ENCODE results near the gene STK39. TPM values are rescaled to one million over a fixed set of nuclear protein-coding genes. Genes with fewer than 3 reads are reported as not detected.

STK39 gene
- total RNA-seq, 3 donors from 2014 or later = 36.4 to 57.5 (median 52.5) TPM

- Histone ChIP-seq H3K4me3 (no peak overlapping the region), H3K9me3 (no peaks in the 10 kb centered on the region), H3K4me1 (ENCODE audit: low read depth) (no peaks in the 10 kb centered on the region), H3K36me3 (ENCODE audit: low read depth) (no peaks in the 10 kb centered on the region)
- ATAC-seq (no peak), DNase-seq (no peak)
- TF ChIP-seq, protein P1, sequence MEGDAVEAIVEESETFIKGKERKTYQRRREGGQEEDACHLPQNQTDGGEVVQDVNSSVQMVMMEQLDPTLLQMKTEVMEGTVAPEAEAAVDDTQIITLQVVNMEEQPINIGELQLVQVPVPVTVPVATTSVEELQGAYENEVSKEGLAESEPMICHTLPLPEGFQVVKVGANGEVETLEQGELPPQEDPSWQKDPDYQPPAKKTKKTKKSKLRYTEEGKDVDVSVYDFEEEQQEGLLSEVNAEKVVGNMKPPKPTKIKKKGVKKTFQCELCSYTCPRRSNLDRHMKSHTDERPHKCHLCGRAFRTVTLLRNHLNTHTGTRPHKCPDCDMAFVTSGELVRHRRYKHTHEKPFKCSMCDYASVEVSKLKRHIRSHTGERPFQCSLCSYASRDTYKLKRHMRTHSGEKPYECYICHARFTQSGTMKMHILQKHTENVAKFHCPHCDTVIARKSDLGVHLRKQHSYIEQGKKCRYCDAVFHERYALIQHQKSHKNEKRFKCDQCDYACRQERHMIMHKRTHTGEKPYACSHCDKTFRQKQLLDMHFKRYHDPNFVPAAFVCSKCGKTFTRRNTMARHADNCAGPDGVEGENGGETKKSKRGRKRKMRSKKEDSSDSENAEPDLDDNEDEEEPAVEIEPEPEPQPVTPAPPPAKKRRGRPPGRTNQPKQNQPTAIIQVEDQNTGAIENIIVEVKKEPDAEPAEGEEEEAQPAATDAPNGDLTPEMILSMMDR (IDR thresholded peaks at IDR 0.05) = no peak
- intact Hi-C loops (cut with DNase I, micrococcal nuclease) = no loop called here
Measured at GRCh38 chr2:168030862-168031624, 216.4 kb downstream of the STK39 start.

DNA sequence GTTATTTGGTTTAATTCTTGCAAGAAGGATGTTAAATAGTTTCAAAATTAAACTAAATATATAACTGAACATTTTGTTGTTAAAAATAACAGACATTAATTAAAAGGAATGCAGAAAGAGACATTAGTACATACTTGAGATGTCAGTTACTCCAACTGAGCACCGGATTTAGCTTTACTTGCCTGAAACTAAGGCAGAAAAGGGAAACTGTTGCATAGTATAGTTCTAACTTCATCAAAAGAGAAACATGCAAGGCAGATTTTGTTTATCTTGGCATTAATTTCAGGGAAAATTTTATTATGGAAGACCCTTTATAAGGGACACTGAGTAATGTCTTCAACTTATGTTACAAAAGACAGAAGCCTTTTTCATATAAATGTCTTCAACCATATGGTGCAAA lies 218.3 kb downstream of the STK39 start:
- no peaks in the 10 kb centered on the region for H3K9me3 ChIP-seq
- H3K4me1 ChIP-seq (ENCODE audit: low read depth) = no peaks in the 10 kb centered on the region
- intact Hi-C loops (cut with DNase I, micrococcal nuclease) = no loop called here
- TF ChIP-seq, protein P1 (IDR thresholded peaks at IDR 0.05) = no peak
- DNase-seq (no peak), ATAC-seq (no peak)
- H3K4me3 ChIP-seq = no peak overlapping the region
- no peaks in the 10 kb centered on the region for H3K36me3 ChIP-seq (ENCODE audit: low read depth)

- no peaks in the 10 kb centered on the region for H3K4me1 ChIP-seq (ENCODE audit: low read depth)
- no peaks in the 10 kb centered on the region for H3K9me3 ChIP-seq
- H3K36me3 ChIP-seq (ENCODE audit: low read depth) = no peaks in the 10 kb centered on the region
- intact Hi-C loops (cut with DNase I, micrococcal nuclease) = no loop called here
- ATAC-seq (peak; percentile 47), DNase-seq (no peak)
- H3K4me3 ChIP-seq = no peak overlapping the region
- TF ChIP-seq, protein P1 (IDR thresholded peaks at IDR 0.05) = no peak
Measured at GRCh38 chr2:168028362-168028761, 219.0 kb downstream of the STK39 start.

- Histone ChIP-seq H3K4me3 (no peak overlapping the region), H3K9me3 (no peaks in the 10 kb centered on the region), H3K4me1 (ENCODE audit: low read depth) (no peaks in the 10 kb centered on the region), H3K36me3 (ENCODE audit: low read depth) (no peaks in the 10 kb centered on the region)
- intact Hi-C loops (cut with DNase I, micrococcal nuclease) = no loop called here
- ATAC-seq (no peak), DNase-seq (no peak)
- TF ChIP-seq, protein P1 (IDR thresholded peaks at IDR 0.05) = no peak
Measured at GRCh38 chr2:168025487-168026202, 221.8 kb downstream of the STK39 start.

DNA sequence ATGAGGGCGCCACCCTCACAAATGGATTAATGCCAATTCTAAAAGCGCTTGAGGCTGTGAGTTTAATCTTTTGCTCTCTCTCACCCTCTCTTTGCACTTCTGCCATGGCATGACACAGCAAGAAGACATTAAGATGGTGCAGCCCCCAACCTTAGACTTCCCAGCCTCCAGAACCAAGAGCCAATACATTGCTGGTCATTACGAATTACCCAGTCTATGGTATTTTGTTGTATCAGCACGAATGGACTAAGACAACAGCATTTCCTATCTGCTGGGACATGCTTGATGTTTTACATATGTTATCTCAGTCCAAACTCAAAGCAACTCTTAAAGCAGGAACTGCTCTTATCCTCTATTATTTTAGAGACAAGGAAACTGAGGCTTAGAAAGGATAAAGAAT lies 222.9 kb downstream of the STK39 start:
- Histone ChIP-seq H3K4me3 (no peak overlapping the region), H3K36me3 (ENCODE audit: low read depth) (no peaks in the 10 kb centered on the region), H3K4me1 (ENCODE audit: low read depth) (no peaks in the 10 kb centered on the region), H3K9me3 (no peaks in the 10 kb centered on the region)
- intact Hi-C loops (cut with DNase I, micrococcal nuclease) = no loop called here
- TF ChIP-seq, protein P1 (IDR thresholded peaks at IDR 0.05) = no peak
- no peak for ATAC-seq
- no peak for DNase-seq

Data from mucosa of descending colon (tissue), 3 donors.